GM12878 (cell line): ENCODE results near the gene TCEAL9. TPM values are rescaled to one million over a fixed set of nuclear protein-coding genes. Genes with fewer than 3 reads are reported as not detected.

ENCODE experiments used
- ATAC-seq: fragments of 200-7000 bp; cut with Tn5 transposase; 3 replicates; pipeline ENCODE4 v1.9.1; 2020; ENCODE audit warnings: mild to moderate bottlenecking, moderate library complexity
- BruUV-seq: library from RNA; stranded (reverse); fragments of 400-500 nt; replicated peaks from 2 replicates; lab custom pipeline; 2021; lab: Mats Ljungman, UMichigan
- CTCF ChIA-PET: fragments of 300-600 bp; sonication (Branson Sonifier 250); formaldehyde crosslinking; extraction: SDS; loops from one replicate; lab custom pipeline; 2021; ENCODE audit warnings: inconsistent platforms; lab: Yijun Ruan, JAX
- POLR2A ChIA-PET: fragments of 350-600 bp; formaldehyde crosslinking; extraction: SDS; loops from one replicate; lab custom pipeline; 2021; ENCODE audit warnings: inconsistent platforms; lab: Charles Lee
- RAD21 ChIA-PET: fragments of 300-600 bp; sonication (Branson Sonifier 250); formaldehyde crosslinking; loops from one replicate; lab custom pipeline; 2023; ENCODE audit warnings: antibody characterized with exemption; ENCODE audit not compliant: unreplicated experiment; lab: Charles Lee
- SMC1A ChIA-PET: fragments of 300-600 bp; sonication (Branson Sonifier 250); formaldehyde crosslinking; loops from one replicate; lab custom pipeline; 2023; ENCODE audit not compliant: unreplicated experiment, uncharacterized antibody; lab: Charles Lee
- DNase-seq: peaks from one replicate; pipeline ENCODE4 v3.0.0-alpha.2; 2011; ENCODE audit warnings: low read depth, low spot score
- FAIRE-seq: peaks from 3 replicates; lab custom pipeline; 2011; peaks lifted over from hg19 to GRCh38; lab: Jason Lieb, UNC
- H2AFZ ChIP-seq: 2 replicates; pipeline ENCODE4 v1.6.0; 2011; ENCODE audit warnings: low read depth, low read length, control low read depth; ENCODE audit not compliant: control insufficient read depth
- H3K27ac ChIP-seq: 2 replicates; pipeline ENCODE4 v1.5.1; 2011; ENCODE audit warnings: control low read depth; ENCODE audit not compliant: control insufficient read depth, insufficient read depth
- H3K27me3 ChIP-seq, 2 experiments: replicated peaks in 1 of 2; 2 replicates each; pipeline versions ENCODE4 v1.6.0 to v1.6.1; 2011; ENCODE audit warnings: low read length in 1 of 2; ENCODE audit not compliant: control insufficient read depth in 2 of 2, insufficient read depth in 2 of 2
- H3K36me3 ChIP-seq, 2 experiments: 2 replicates each; pipeline ENCODE4 v1.5.1; 2011; ENCODE audit warnings: low read length in 1 of 2; ENCODE audit not compliant: control insufficient read depth in 2 of 2, insufficient read depth in 2 of 2
- H3K4me1 ChIP-seq: 2 replicates; pipeline ENCODE4 v1.6.1; 2011; ENCODE audit warnings: mild to moderate bottlenecking, low read length, moderate library complexity, mixed read lengths; ENCODE audit not compliant: control insufficient read depth, insufficient read depth
- H3K4me2 ChIP-seq: 2 replicates; pipeline ENCODE4 v1.6.0; 2011; ENCODE audit warnings: control low read depth; ENCODE audit not compliant: control insufficient read depth, insufficient read depth
- H3K4me3 ChIP-seq: fragments of 200-600 bp; sonication (generic); 2 replicates; pipeline ENCODE4 v1.5.1; 2016
- H3K79me2 ChIP-seq: 2 replicates; pipeline ENCODE4 v1.6.0; 2011; ENCODE audit warnings: low read length; ENCODE audit not compliant: control insufficient read depth, insufficient read depth
- H3K9ac ChIP-seq: 2 replicates; pipeline ENCODE4 v1.8.0; 2011; ENCODE audit warnings: low read length, control low read depth, mixed read lengths; ENCODE audit not compliant: control insufficient read depth, insufficient read depth
- H3K9me3 ChIP-seq: replicated peaks from 3 replicates; pipeline ENCODE4 v1.5.1; 2011; ENCODE audit warnings: mild to moderate bottlenecking, low read length; ENCODE audit not compliant: control insufficient read depth, insufficient read depth
- H4K20me1 ChIP-seq: 2 replicates; pipeline ENCODE4 v1.6.0; 2011; ENCODE audit not compliant: control insufficient read depth, insufficient read depth
- E4F1 ChIP-seq: fragments of 450-650 bp; IDR thresholded peaks from 2 replicates; pipeline ENCODE4 v1.6.1; 2018; ENCODE audit warnings: borderline replicate concordance, mild to moderate bottlenecking; ENCODE audit not compliant: partially characterized antibody
- EGR1 ChIP-seq, 2 experiments: IDR thresholded peaks; 1 replicate in 1 of 2; 2 replicates in 1 of 2; pipeline ENCODE4 v1.6.1; 2011 to 2012; ENCODE audit warnings: low read depth in 2 of 2, low read length in 2 of 2, borderline replicate concordance in 1 of 2, mild to moderate bottlenecking in 1 of 2, moderate library complexity in 1 of 2
- WRNIP1 ChIP-seq: IDR thresholded peaks from 2 replicates; pipeline ENCODE4 v1.6.1; 2011; ENCODE audit warnings: low read depth, low read length, improper control_type of control experiment, borderline replicate concordance
- ZNF24 ChIP-seq: fragments of 450-650 bp; IDR thresholded peaks from 2 replicates; pipeline ENCODE4 v1.6.1; 2017; ENCODE audit warnings: antibody characterized with exemption, mild to moderate bottlenecking
- ZNF592 ChIP-seq: fragments of 450-650 bp; IDR thresholded peaks from 2 replicates; pipeline ENCODE4 v1.6.1; 2017; ENCODE audit warnings: mild to moderate bottlenecking, moderate library complexity
- WGBS: methylation state at CpG from one replicate; pipeline ENCODE4 v1.1.6; 2016; ENCODE audit warnings: low lambda C conversion rate; ENCODE audit not compliant: insufficient replicate concordance, insufficient coverage; ENCODE audit errors: missing lambda C conversion rate; 5-methylcytosine and 5-hydroxymethylcytosine counted together
- in situ Hi-C: fragments of 300-500 bp; cut with MboI; formaldehyde crosslinking; loops from 9 replicates; pipeline ENCODE4 v1.14.3; 2018; ENCODE audit warnings: mixed read lengths
- intact Hi-C: fragments of 100-400 bp; cut with micrococcal nuclease; formaldehyde crosslinking; loops from one replicate; pipeline ENCODE4 v1.14.2; 2022; ENCODE audit not compliant: unreplicated experiment
- polyA plus RNA-seq, 11 experiments: library from polyadenylated mRNA; depleted of rRNA in 4 of 11; unstranded in 6 of 11; stranded (reverse) in 5 of 11; fragments of >200 nt; fragmentation: Nextera tagmentation in 4 of 11; fragmentation: Illumina TruSeq in 1 of 11; extraction: Ambion mirVana in 4 of 11; extraction: Trizol in 1 of 11; gene quantifications; 1 replicate in 1 of 11; 2 replicates in 10 of 11; pipeline versions ENCODE4 v1.2.1 to v1.2.3, GENCODE V29; 2011 to 2016; ENCODE audit warnings: inconsistent platforms in 2 of 11, missing spikeins in 2 of 11, low read depth in 1 of 11
- total RNA-seq, 4 experiments: library from RNA; depleted of rRNA in 3 of 4; stranded (reverse); fragments of >200 nt in 3 of 4; fragmentation: Illumina TruSeq in 1 of 4; extraction: Trizol in 1 of 4; gene quantifications; 2 replicates each; pipeline versions ENCODE4 v1.2.1 to v1.2.3, GENCODE V29; 2013 to 2021

The TCEAL9 gene
- total and polyA plus RNA-seq, 10 of the 15 experiments (the other 5 are each of a cell fraction or from before 2014, with no cell fraction given), result 0.39 to 2.5 (median 0.90) TPM

GRCh38 chrX:103344606-103345005, 11.7 kb upstream of the TCEAL9 start:
- Histone ChIP-seq H3K27me3 (no peaks in the 10 kb centered on the region; a peak in 1 of 4 replicates), H3K4me2 (no peak overlapping the region), H3K27ac (no peak overlapping the region), H4K20me1 (no peaks in the 10 kb centered on the region), H3K9ac (no peak overlapping the region), H3K4me3 (no peak overlapping the region), H3K4me1 (no peaks in the 10 kb centered on the region), H3K9me3 (no peaks in the 10 kb centered on the region), H2AFZ (no peak overlapping the region), H3K36me3 (no peaks in the 10 kb centered on the region), H3K79me2 (no peaks in the 10 kb centered on the region)
- BruUV-seq, result no TSS peak
- TF ChIP-seq E4F1 (no peak), ZNF592 (no peak), WRNIP1 (no peak), ZNF24 (no peak), EGR1 (IDR thresholded peaks at IDR 0.05; ENCODE audit: borderline replicate concordance in 1 of 2, low read depth in 2 of 2, low read length in 2 of 2) (no peak)
- ChIA-PET RAD21 (no interaction called here), CTCF (no interaction called here), POLR2A (no interaction called here), SMC1A (no interaction called here)
- WGBS, result 0% methylated on average over 2 of the region's 2 CpGs
- in situ Hi-C loops (loop anchor here (10.0 kb wide), 1 partner anchor 120 kb away; no protein-coding TSS in a partner anchor), intact Hi-C loops (loop anchor here (10.0 kb wide), 1 partner anchor 470 kb away; no protein-coding TSS in a partner anchor)
- no peak for FAIRE-seq
- no peak for ATAC-seq
- no peak for DNase-seq
